Small intestine (tissue), 7 donors: ENCODE results near the gene RAB37. TPM values are rescaled to one million over a fixed set of nuclear protein-coding genes. Genes with fewer than 3 reads are reported as not detected.

Experiments used
- DNase-seq, 2 donors: peaks; one replicate each; pipeline versions ENCODE4 v3.0.0 to v3.0.0-alpha.2; 2013
- FAIRE-seq: peaks from 2 replicates; lab custom pipeline; 2012; peaks lifted over from hg19 to GRCh38; lab: Jason Lieb, UNC
- H3K27ac ChIP-seq, 3 donors: one replicate each; pipeline ENCODE4 v1.5.1; 2013; ENCODE audit warnings: low read length in 2 of 3, mild to moderate bottlenecking in 2 of 3, control low read depth in 1 of 3, inconsistent platforms in 1 of 3, low read depth in 1 of 3, moderate library complexity in 1 of 3
- H3K27me3 ChIP-seq, 3 donors: one replicate each; pipeline ENCODE4 v1.6.1; 2013; ENCODE audit warnings: low read length in 3 of 3, inconsistent platforms in 1 of 3; ENCODE audit not compliant: control insufficient read depth in 3 of 3, insufficient read depth in 3 of 3
- H3K36me3 ChIP-seq, 3 donors: one replicate each; pipeline ENCODE4 v1.6.1; 2013; ENCODE audit warnings: low read length in 3 of 3, inconsistent platforms in 1 of 3, low read depth in 1 of 3, mild to moderate bottlenecking in 1 of 3, moderate library complexity in 1 of 3; ENCODE audit not compliant: control insufficient read depth in 3 of 3, insufficient read depth in 2 of 3
- H3K4me1 ChIP-seq, 3 donors: one replicate each; pipeline ENCODE4 v1.6.1; 2013; ENCODE audit warnings: low read length in 2 of 3, inconsistent platforms in 1 of 3, low read depth in 1 of 3, mild to moderate bottlenecking in 1 of 3, moderate library complexity in 1 of 3; ENCODE audit not compliant: control insufficient read depth in 3 of 3, insufficient read depth in 2 of 3
- H3K4me3 ChIP-seq, 3 donors: one replicate each; pipeline ENCODE4 v1.5.1; 2013; ENCODE audit warnings: low read length in 3 of 3, control low read depth in 1 of 3, inconsistent platforms in 1 of 3, low read depth in 1 of 3, mild to moderate bottlenecking in 1 of 3, moderate library complexity in 1 of 3
- H3K9me3 ChIP-seq, 2 donors: one replicate each; pipeline ENCODE4 v1.6.1; 2013; ENCODE audit warnings: low read depth in 1 of 2, low read length in 1 of 2; ENCODE audit not compliant: control insufficient read depth in 2 of 2, insufficient read depth in 1 of 2
- WGBS, 3 donors: extraction: QIAGEN DNeasy Blood & Tissue Kit; methylation state at CpG; one replicate each; pipeline ENCODE4 v1.1.7; 2013; 5-methylcytosine and 5-hydroxymethylcytosine counted together
- polyA plus RNA-seq, 4 donors: library from polyadenylated mRNA; stranded (reverse) in 3 of 4; unstranded in 1 of 4; fragments of 200-250 nt in 3 of 4; fragments of 120-200 nt in 1 of 4; gene quantifications; one replicate each; pipeline versions ENCODE4 v1.2.1 to v1.2.3, GENCODE V29; 2013
- donor health status: healthy with polysubstance abuse.
- donor health status: control.
- donor health status: control.
- donor health status: Bipolar disorder and iron deficiency.
- donor health status: healthy.

Gene RAB37
- polyA plus RNA-seq, 4 donors = 1.8 to 18.7 (median 4.1) TPM

GRCh38 chr17:74763565-74764387 lies 26.7 kb downstream of the RAB37 start:
- Histone ChIP-seq H3K4me3 (peak overlapping the region in 2 of 3 donors; percentile 21 to 34), H3K4me1 (peaks cover 12 to 91% (median 18%) of the 10 kb centered on the region in 3 donors)

GRCh38 chr17:74764751-74765286 lies 27.8 kb downstream of the RAB37 start:
- Histone ChIP-seq H3K4me1 (peaks cover 9 to 91% (median 11%) of the 10 kb centered on the region in 3 donors), H3K4me3 (peak overlapping the region in 1 of 3 donors; percentile 18), H3K36me3 (peaks cover 4 to 97% (median 25%) of the 10 kb centered on the region in 3 donors), H3K27ac (peak overlapping the region; percentile 62 to 90 (median 88)), H3K9me3 (no peaks in the 10 kb centered on the region), H3K27me3 (no peaks in the 10 kb centered on the region)
- DNase-seq (no peak), FAIRE-seq (no peak)
- WGBS, 3 donors = 59 to 75% (median 67%) methylated on average over 4 of the region's 4 CpGs

More at GRCh38 chr17:74763565-74764387, 26.7 kb downstream of the RAB37 start:
- FAIRE-seq = no peak
- WGBS, 3 donors = 22 to 49% (median 41%) methylated on average over 16 of the region's 16 CpGs
- Histone ChIP-seq H3K27me3 (no peaks in the 10 kb centered on the region), H3K27ac (peak overlapping the region; percentile 73 to 92 (median 90)), H3K36me3 (peaks cover 2 to 97% (median 22%) of the 10 kb centered on the region in 3 donors), H3K9me3 (no peaks in the 10 kb centered on the region)
- peak; percentile 97 to 98 for DNase-seq

- DNase-seq = no peak
- Histone ChIP-seq H3K4me1 (peaks cover 1 to 90% (median 3%) of the 10 kb centered on the region in 3 donors), H3K36me3 (peaks cover 6 to 97% (median 25%) of the 10 kb centered on the region in 3 donors), H3K4me3 (no peak overlapping the region), H3K9me3 (no peaks in the 10 kb centered on the region), H3K27ac (peak overlapping the region in 2 of 3 donors; percentile 71 to 90), H3K27me3 (no peaks in the 10 kb centered on the region)
- no peak for FAIRE-seq
- WGBS, 3 donors = 64 to 81% (median 66%) methylated on average over 2 of the region's 2 CpGs
These were observed 29.4 kb downstream of the RAB37 start for GRCh38 chr17:74766413-74766812.

GRCh38 chr17:74767111-74767516 lies 30.1 kb downstream of the RAB37 start:
- Histone ChIP-seq H3K27me3 (no peaks in the 10 kb centered on the region), H3K9me3 (no peaks in the 10 kb centered on the region), H3K4me3 (no peak overlapping the region), H3K27ac (peak overlapping the region in 2 of 3 donors; percentile 24 to 71), H3K36me3 (peaks cover 8 to 97% (median 27%) of the 10 kb centered on the region in 3 donors), H3K4me1 (peaks cover 0 to 90% (median 1%) of the 10 kb centered on the region in 3 donors)
- 63 to 77% (median 67%) methylated on average over 9 to 10 of the region's 10 CpGs for WGBS, 3 donors
- FAIRE-seq (no peak), DNase-seq (no peak)

GRCh38 chr17:74768069-74768762 lies 31.2 kb downstream of the RAB37 start:
- peak in 1 of 2 donors; percentile 15 for DNase-seq
- Histone ChIP-seq H3K27me3 (no peaks in the 10 kb centered on the region), H3K27ac (peak overlapping the region; percentile 27 to 79 (median 71)), H3K9me3 (no peaks in the 10 kb centered on the region), H3K36me3 (peaks cover 13 to 99% (median 29%) of the 10 kb centered on the region in 3 donors), H3K4me1 (peaks cover 0 to 90% (median 1%) of the 10 kb centered on the region in 3 donors), H3K4me3 (no peak overlapping the region)
- FAIRE-seq = no peak
- 56 to 64% (median 63%) methylated on average over 17 of the region's 17 CpGs for WGBS, 3 donors

- H3K27ac ChIP-seq = peak overlapping the region in 2 of 3 donors; percentile 78 to 79
- peaks cover 0 to 92% (median 1%) of the 10 kb centered on the region in 3 donors for H3K4me1 ChIP-seq
- H3K36me3 ChIP-seq = peaks cover 13 to 98% (median 30%) of the 10 kb centered on the region in 3 donors
- peak; percentile 17 to 19 for DNase-seq
- WGBS, 3 donors = 73 to 82% (median 76%) methylated on average over 7 of the region's 7 CpGs
- no peak for FAIRE-seq
- H3K9me3 ChIP-seq = no peaks in the 10 kb centered on the region
- no peak overlapping the region for H3K4me3 ChIP-seq
- H3K27me3 ChIP-seq = no peaks in the 10 kb centered on the region
These were observed 31.7 kb downstream of the RAB37 start for GRCh38 chr17:74768763-74769114.

GRCh38 chr17:74769266-74769855 lies 32.3 kb downstream of the RAB37 start:
- Histone ChIP-seq H3K4me1 (peaks cover 0 to 94% (median 1%) of the 10 kb centered on the region in 3 donors), H3K27ac (peak overlapping the region in 2 of 3 donors; percentile 78 to 79), H3K9me3 (no peaks in the 10 kb centered on the region), H3K27me3 (no peaks in the 10 kb centered on the region), H3K4me3 (no peak overlapping the region), H3K36me3 (peaks cover 16 to 95% (median 30%) of the 10 kb centered on the region in 3 donors)
- WGBS, 3 donors = 43 to 60% (median 56%) methylated on average over 6 of the region's 6 CpGs
- FAIRE-seq = no peak
- peak in 1 of 2 donors; percentile 8 for DNase-seq
